Fibroblast of lung (primary cell): ENCODE results near the gene KCNIP4.

Source experiments
- CTCF ChIP-seq, 2 donors: IDR thresholded peaks in 1 of 2; conservative IDR thresholded peaks in 1 of 2; 1 replicate in 1 of 2; 2 replicates in 1 of 2; pipeline ENCODE4 v1.5.1; 2011 to 2012; ENCODE audit warnings: low read length in 2 of 2, control low read depth in 1 of 2, inconsistent platforms in 1 of 2, low read depth in 1 of 2, mild to moderate bottlenecking in 1 of 2
- EZH2 ChIP-seq: IDR thresholded peaks from 2 replicates; pipeline ENCODE4 v1.5.1; 2012; ENCODE audit warnings: low read length, control low read depth, mild to moderate bottlenecking; ENCODE audit errors: missing control alignments

- TF ChIP-seq CTCF (conservative IDR thresholded peaks at IDR 0.05 in 1 of 2, IDR thresholded peaks at IDR 0.05 in 1 of 2; ENCODE audit: low read depth in 1 of 2, low read length in 2 of 2) (no peak), EZH2 (no peak)
Measured at GRCh38 chr4:21046141-21046540, 902.4 kb downstream of the KCNIP4 start.
